ENCODE results near the gene CXADR.

Gene CXADR

GRCh38 chr21:17610911-17611310 lies 98.1 kb downstream of the CXADR start:
- DNase-seq, result no peak

GRCh38 chr21:17611414-17612022 lies 98.7 kb downstream of the CXADR start:
- DNase-seq, result peak; percentile 60

- DNase-seq, result no peak
Measured at GRCh38 chr21:17612023-17612564, 99.3 kb downstream of the CXADR start.

GRCh38 chr21:17612565-17613241 lies 99.9 kb downstream of the CXADR start, which contains the start of gene BTG3:
BTG3 (minus strand) TSS chr21:17612901; CDS start chr21:17609144, 3,757 bp downstream.
- peak; percentile 72 for DNase-seq

- peak; percentile 1 for DNase-seq
Measured at GRCh38 chr21:17613242-17613676, 100.4 kb downstream of the CXADR start.

- DNase-seq, result no peak
Measured at GRCh38 chr21:17616831-17617230, 104.0 kb downstream of the CXADR start.

GRCh38 chr21:17622018-17622417 lies 109.2 kb downstream of the CXADR start:
- DNase-seq, result no peak

- no peak for DNase-seq
Measured at GRCh38 chr21:17631195-17631594, 118.4 kb downstream of the CXADR start.

- DNase-seq, result no peak
Measured at GRCh38 chr21:17636711-17637110, 123.9 kb downstream of the CXADR start.

- no peak for DNase-seq
Measured at GRCh38 chr21:17640821-17641220, 128.0 kb downstream of the CXADR start.

Data from activated effector memory CD4-positive, alpha-beta T cell treated with Interleukin-2 at 50 U/mL for 16 hours (primary cell).